KG1 (cell line): Measurements from ENCODE around the gene FRMPD1.

Source experiments
- DNase-seq: peaks from one replicate; lab custom pipeline; 2025; lab: John Stamatoyannopoulos, UW

Gene FRMPD1

GRCh38 chr9:37776328-37776727 is 125.6 kb downstream of the FRMPD1 start:
- no peak for DNase-seq

DNA sequence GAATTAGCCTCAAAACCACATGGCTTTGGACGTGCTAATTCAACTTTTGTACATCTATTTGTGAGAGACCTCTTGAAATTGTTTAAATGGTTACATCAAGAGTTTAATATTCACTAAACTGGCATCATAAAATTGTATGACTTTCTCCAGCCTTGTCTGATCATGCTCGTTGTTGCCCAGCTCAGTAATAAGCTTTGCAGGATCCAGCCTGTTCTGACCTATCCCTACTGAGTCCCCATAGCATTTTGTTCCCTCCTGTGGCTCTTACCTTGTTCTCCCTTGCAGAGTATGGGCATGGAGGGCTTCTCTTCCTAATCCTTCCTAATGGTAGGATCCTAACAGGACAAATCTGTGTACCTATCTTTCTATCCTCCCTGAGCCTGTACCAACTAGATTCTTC is 127.8 kb downstream of the FRMPD1 start:
- no peak for DNase-seq

DNA sequence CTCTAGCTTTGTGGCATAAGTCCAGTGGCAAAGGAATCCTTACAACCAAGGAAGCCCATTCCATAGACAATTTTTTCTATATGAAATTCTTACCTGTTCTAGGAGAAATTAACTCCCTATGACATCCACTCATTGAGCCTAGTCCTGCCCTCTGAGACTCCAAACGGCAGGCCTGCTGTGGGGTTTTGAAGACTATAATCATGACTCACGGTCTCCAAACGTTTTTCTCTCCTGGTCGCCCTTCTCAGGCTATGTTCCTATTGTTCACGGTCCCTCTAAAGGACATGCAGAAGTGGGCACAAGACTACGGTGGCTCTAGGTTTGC is 133.5 kb downstream of the FRMPD1 start:
- DNase-seq = no peak

GRCh38 chr9:37784616-37785483 is 134.1 kb downstream of the FRMPD1 start, which contains the start of gene EXOSC3:
Gene EXOSC3, minus strand, starts transcription at chr9:37785064. Its CDS starts 20 bp downstream, at chr9:37785044.
- peak; percentile 74 for DNase-seq

DNA sequence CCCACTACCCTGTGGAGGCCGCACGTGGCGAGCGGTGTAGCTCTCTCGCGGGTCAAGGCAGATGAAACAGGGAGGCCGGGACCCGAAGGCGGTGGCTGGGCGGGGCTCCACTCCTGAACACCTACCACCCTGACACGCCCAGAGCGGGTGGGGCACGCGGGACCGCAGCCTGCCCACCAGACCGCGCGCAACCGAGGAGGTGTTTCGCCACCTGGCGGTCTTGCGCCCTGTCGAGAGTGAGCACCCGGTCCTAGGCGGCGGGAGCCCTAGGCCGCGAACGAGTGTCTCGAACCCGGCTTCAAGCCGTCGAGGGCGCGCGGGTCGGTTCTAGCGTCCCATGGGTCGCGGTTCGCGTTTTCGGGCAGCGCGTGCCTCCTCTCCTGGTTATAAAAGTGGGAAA is 136.3 kb downstream of the FRMPD1 start:
- no peak for DNase-seq

DNA sequence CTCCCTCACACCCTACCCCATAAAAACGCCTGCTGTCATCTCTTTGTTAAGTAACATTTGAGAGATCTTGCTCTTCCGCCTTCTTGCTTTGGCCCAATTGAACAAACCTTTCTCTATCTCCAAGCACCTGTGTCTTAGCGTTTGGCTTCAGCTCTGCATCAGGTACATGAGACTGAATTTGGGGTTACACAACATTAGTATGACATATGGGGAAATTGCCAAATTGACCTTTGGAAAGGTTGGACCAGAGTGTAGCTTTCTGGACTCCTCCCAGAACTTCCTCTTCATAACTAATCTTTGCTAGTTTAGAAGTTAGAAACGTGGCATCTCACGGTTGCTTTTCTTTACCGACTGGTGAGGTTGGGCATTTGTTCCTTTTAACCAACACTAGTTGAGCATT is 137.6 kb downstream of the FRMPD1 start:
- DNase-seq = no peak

DNA sequence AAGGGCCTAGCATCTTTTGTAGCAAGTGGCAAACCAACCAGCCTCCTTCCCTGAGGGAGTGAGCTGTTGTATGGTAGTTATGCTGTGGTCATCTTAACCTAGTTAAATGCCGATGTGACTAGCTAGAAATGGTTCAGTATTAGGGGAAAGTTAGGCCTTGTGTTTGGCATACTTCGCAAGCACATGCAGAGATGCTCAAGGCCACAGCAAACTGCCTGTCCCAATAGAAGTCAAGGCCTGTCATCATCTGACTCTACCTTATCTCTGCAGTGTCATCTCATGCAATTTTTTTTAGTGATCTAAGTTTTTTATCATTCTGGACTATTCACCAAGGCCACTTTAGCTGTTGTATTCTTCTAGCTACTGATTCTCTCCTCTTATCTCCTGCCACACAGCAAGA is 139.3 kb downstream of the FRMPD1 start:
- no peak for DNase-seq

GRCh38 chr9:37792122-37792521 is 141.4 kb downstream of the FRMPD1 start:
- no peak for DNase-seq

- no peak for DNase-seq
These were observed 145.5 kb downstream of the FRMPD1 start for GRCh38 chr9:37796232-37796631.
